ENCODE measurements around the gene ENOSF1.
"Not testable (repeated sequence)": the region's sequence is repeated elsewhere in the genome, so short reads cannot be mapped to it uniquely, and the experiment has no call there.

Gene ENOSF1

DNA sequence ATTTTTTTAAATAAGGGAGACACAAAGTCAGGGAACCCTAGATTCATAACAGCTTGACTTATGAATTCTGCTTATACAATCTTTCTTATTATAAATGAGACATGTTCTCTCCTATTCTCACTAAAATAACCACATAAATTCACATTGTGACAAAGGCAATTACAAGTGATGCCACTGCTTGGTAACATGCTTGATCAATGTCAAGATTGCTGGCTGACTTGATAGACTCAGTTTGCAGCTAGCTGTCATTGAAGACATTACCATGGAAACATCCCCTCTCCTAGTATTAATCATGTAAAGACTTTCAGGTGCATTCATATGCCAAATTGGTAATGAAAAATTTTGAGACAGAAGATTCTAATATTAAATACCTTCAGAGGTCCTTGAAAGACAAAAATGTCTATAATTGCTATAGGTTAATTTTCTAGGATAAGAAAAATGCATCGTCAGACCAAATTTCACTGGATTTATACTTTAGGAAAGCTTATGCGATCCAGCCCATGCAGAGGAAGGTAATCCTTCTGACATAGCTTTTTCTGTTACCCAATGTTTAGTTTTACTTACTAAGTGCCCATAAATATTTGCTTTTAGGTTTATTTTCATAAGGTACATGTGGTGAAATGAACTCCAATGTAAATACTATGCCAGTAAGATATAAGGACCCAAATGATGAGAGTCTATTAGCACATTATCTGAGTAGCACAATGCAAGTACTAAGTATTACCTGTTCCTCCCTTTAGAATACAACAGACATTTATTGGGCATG, 32.6 kb upstream of the ENOSF1 start:
- TF ChIP-seq, protein P1, sequence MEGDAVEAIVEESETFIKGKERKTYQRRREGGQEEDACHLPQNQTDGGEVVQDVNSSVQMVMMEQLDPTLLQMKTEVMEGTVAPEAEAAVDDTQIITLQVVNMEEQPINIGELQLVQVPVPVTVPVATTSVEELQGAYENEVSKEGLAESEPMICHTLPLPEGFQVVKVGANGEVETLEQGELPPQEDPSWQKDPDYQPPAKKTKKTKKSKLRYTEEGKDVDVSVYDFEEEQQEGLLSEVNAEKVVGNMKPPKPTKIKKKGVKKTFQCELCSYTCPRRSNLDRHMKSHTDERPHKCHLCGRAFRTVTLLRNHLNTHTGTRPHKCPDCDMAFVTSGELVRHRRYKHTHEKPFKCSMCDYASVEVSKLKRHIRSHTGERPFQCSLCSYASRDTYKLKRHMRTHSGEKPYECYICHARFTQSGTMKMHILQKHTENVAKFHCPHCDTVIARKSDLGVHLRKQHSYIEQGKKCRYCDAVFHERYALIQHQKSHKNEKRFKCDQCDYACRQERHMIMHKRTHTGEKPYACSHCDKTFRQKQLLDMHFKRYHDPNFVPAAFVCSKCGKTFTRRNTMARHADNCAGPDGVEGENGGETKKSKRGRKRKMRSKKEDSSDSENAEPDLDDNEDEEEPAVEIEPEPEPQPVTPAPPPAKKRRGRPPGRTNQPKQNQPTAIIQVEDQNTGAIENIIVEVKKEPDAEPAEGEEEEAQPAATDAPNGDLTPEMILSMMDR (IDR thresholded peaks at IDR 0.05): no peak
- H3K27ac ChIP-seq: no peak overlapping the region
- no peaks in the 10 kb centered on the region for H3K4me1 ChIP-seq
- H3K36me3 ChIP-seq (ENCODE audit: control insufficient read depth, insufficient read depth, low read length): no peaks in the 10 kb centered on the region
- H3K9ac ChIP-seq: no peak overlapping the region
- no peak overlapping the region for H3K4me2 ChIP-seq (ENCODE audit: low read length)
- no peak overlapping the region for H3K4me3 ChIP-seq (ENCODE audit: low read depth, low read length)
- H3K27me3 ChIP-seq (ENCODE audit: control insufficient read depth, insufficient read depth, low read length): no peaks in the 10 kb centered on the region
- no peaks in the 10 kb centered on the region for H3K9me3 ChIP-seq (ENCODE audit: control insufficient read depth, low read length)
- peaks cover 2% of the 10 kb centered on the region for H3K79me2 ChIP-seq
- no peak overlapping the region for H2AFZ ChIP-seq

DNA sequence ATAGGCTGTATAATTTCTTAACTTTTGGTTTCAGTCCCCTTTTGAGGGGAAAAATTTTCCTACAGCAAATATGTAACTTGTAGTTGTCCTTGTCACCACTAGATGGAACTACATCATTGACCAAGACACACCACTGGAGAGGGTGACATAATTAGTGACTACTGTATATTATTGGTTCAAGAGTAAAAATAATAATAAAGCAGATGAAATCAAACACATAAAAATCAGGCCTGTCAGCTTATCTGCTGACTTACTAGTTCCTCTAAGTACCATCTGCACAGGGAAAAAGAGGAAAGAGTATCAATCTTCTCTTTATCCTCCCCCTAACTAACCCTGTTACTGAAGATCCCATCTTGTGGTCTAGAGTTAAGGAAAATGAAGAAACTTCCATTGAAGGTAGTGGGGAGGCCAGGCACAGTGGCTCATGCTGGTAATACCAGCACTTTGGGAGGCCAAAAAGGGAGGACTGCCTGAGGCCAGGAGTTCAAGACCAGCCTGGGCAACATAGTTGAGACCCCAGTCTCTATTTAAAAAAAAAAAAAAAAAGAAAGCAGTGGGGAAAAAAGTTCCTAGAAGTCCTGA, 29.6 kb upstream of the ENOSF1 start:
- TF ChIP-seq, protein P1 (IDR thresholded peaks at IDR 0.05): peak; percentile 83
- Histone ChIP-seq H3K9ac (no peak overlapping the region), H3K9me3 (ENCODE audit: control insufficient read depth, low read length) (no peaks in the 10 kb centered on the region), H3K27me3 (ENCODE audit: control insufficient read depth, insufficient read depth, low read length) (no peaks in the 10 kb centered on the region), H3K4me1 (no peaks in the 10 kb centered on the region), H3K36me3 (ENCODE audit: control insufficient read depth, insufficient read depth, low read length) (no peaks in the 10 kb centered on the region), H3K27ac (no peak overlapping the region), H3K4me2 (ENCODE audit: low read length) (no peak overlapping the region), H2AFZ (no peak overlapping the region), H3K79me2 (no peaks in the 10 kb centered on the region), H3K4me3 (ENCODE audit: low read depth, low read length) (no peak overlapping the region)

DNA sequence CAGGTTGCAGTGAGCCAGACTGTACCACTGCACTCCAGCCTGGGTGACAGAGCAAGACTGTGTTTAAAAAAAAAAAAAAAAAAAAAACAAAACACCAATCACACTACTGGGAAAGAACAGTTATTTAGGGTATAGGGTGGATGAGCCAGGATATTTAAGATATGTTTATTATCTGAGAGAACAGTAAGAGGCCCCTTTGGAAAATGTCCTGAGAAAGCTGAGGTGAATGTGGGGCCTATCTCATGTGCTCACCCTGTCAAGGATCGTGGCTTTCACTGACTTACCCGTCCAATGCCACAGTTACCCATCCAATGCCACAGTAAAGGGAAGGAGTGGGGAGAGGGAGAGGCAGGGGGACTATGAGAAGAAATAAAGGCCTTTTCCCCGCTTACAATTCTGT, 19.9 kb upstream of the ENOSF1 start:
- TF ChIP-seq, protein P1 (IDR thresholded peaks at IDR 0.05): no peak
- Histone ChIP-seq H3K79me2 (no peaks in the 10 kb centered on the region), H3K27me3 (ENCODE audit: control insufficient read depth, insufficient read depth, low read length) (no peaks in the 10 kb centered on the region), H3K4me1 (no peaks in the 10 kb centered on the region), H3K27ac (no peak overlapping the region), H3K4me3 (ENCODE audit: low read depth, low read length) (no peak overlapping the region), H3K9me3 (ENCODE audit: control insufficient read depth, low read length) (no peaks in the 10 kb centered on the region), H3K9ac (no peak overlapping the region), H2AFZ (no peak overlapping the region), H3K4me2 (ENCODE audit: low read length) (no peak overlapping the region), H3K36me3 (ENCODE audit: control insufficient read depth, insufficient read depth, low read length) (no peaks in the 10 kb centered on the region)

DNA sequence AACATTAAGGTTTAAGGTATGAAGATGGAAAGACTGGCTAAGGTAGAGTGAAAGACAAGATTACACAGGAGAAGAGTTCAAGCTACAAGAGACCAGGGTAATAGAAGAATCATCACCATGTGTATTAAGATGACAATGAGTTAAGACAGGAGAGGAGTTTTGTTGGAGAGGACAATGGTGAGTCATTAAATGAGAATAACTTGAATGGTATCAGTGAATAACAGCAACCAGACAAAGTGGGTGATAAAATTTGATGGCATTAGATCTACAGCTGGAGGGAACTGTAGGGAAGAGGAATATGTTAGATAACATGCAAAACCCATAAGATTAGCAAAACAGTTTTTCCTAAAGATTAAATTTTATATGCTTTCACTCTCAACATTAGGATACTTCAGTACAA, 18.8 kb upstream of the ENOSF1 start:
- Histone ChIP-seq H3K79me2 (no peaks in the 10 kb centered on the region), H3K9ac (no peak overlapping the region), H3K9me3 (ENCODE audit: control insufficient read depth, low read length) (no peaks in the 10 kb centered on the region), H3K36me3 (ENCODE audit: control insufficient read depth, insufficient read depth, low read length) (no peaks in the 10 kb centered on the region), H3K4me2 (ENCODE audit: low read length) (no peak overlapping the region), H3K27ac (no peak overlapping the region), H3K4me3 (ENCODE audit: low read depth, low read length) (no peak overlapping the region), H3K4me1 (no peaks in the 10 kb centered on the region), H2AFZ (no peak overlapping the region), H3K27me3 (ENCODE audit: control insufficient read depth, insufficient read depth, low read length) (no peaks in the 10 kb centered on the region)
- TF ChIP-seq, protein P1 (IDR thresholded peaks at IDR 0.05): no peak

DNA sequence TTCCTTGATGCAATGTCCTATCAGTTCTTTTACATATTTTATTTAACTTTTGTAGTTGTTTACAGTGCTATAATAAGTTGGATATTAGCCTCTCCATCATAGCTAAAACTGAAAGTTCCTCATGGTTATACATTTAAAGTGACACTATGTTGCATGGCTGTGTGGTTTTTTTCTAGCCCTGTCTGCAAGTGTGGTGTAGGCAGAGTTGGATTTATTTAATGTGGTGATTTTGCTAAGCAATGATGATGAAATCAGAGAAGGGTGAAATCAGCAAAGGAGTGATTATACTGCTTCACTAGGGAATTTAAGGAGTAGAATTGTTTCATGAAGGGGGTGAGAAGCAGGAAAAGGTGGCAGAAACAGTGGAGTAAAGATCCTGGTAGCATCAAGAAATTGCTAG, 18.3 kb upstream of the ENOSF1 start:
- Histone ChIP-seq H3K9ac (no peak overlapping the region), H3K4me1 (no peaks in the 10 kb centered on the region), H3K79me2 (no peaks in the 10 kb centered on the region), H3K9me3 (ENCODE audit: control insufficient read depth, low read length) (no peaks in the 10 kb centered on the region), H3K27me3 (ENCODE audit: control insufficient read depth, insufficient read depth, low read length) (no peaks in the 10 kb centered on the region), H3K27ac (no peak overlapping the region), H3K4me2 (ENCODE audit: low read length) (no peak overlapping the region), H2AFZ (no peak overlapping the region), H3K4me3 (ENCODE audit: low read depth, low read length) (no peak overlapping the region), H3K36me3 (ENCODE audit: control insufficient read depth, insufficient read depth, low read length) (no peaks in the 10 kb centered on the region)
- TF ChIP-seq, protein P1 (IDR thresholded peaks at IDR 0.05): no peak

DNA sequence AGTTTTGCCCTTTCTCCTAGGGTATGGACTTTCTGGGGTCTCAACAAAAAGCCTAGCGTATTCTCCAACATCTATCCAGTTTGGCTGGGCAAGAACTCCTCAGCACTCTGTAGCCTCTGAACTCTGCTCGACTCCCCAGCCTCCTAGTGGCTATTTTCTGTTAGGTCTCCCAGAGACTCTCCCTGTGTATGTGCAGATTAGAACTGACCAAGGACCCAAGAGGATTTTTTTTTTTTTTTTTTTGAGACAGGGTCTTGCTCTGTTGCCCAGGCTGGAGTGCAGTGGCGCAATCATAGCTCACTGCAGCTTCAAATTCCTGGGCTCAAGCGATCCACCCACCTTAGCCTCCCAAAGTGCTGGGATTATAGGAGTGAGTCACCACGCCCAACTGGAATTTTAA, 17.7 kb upstream of the ENOSF1 start:
- H3K4me1 ChIP-seq; H3K79me2 ChIP-seq; H3K27ac ChIP-seq; H3K27me3 ChIP-seq (ENCODE audit: control insufficient read depth, insufficient read depth, low read length); H3K4me3 ChIP-seq (ENCODE audit: low read depth, low read length); H3K9ac ChIP-seq; H3K4me2 ChIP-seq (ENCODE audit: low read length); H3K36me3 ChIP-seq (ENCODE audit: control insufficient read depth, insufficient read depth, low read length); H2AFZ ChIP-seq; H3K9me3 ChIP-seq (ENCODE audit: control insufficient read depth, low read length): not testable (repeated sequence)

All from parathyroid adenoma (tissue), 2 donors.